Keratinocyte (primary cell): ENCODE data around the gene ARNT2. TPM values are rescaled to one million over a fixed set of nuclear protein-coding genes. Genes with fewer than 3 reads are reported as not detected.

ENCODE experiments used
- DNase-seq: peaks from one replicate; pipeline ENCODE4 v3.0.0-alpha.2; 2011; ENCODE audit warnings: low read depth, missing footprints, low spot score
- FAIRE-seq: peaks from 2 replicates; lab custom pipeline; 2011; peaks lifted over from hg19 to GRCh38; lab: Jason Lieb, UNC
- H2AFZ ChIP-seq: 2 replicates; pipeline ENCODE4 v1.6.0; 2012; ENCODE audit warnings: low read length, control low read depth, inconsistent platforms; ENCODE audit not compliant: control insufficient read depth
- H3K27ac ChIP-seq: 2 replicates; pipeline ENCODE4 v1.5.1; 2011; ENCODE audit warnings: low read length; ENCODE audit not compliant: control insufficient read depth, insufficient read depth
- H3K27me3 ChIP-seq: 3 replicates; pipeline ENCODE4 v1.6.0; 2011; ENCODE audit warnings: low read length; ENCODE audit not compliant: control insufficient read depth, insufficient read depth; ENCODE audit errors: extremely low read depth
- H3K36me3 ChIP-seq, 2 experiments: 2 replicates in 1 of 2; 3 replicates in 1 of 2; pipeline ENCODE4 v1.5.1; 2011; ENCODE audit warnings: low read length in 2 of 2, mild to moderate bottlenecking in 1 of 2; ENCODE audit not compliant: control insufficient read depth in 2 of 2, insufficient read depth in 2 of 2; ENCODE audit errors: extremely low read depth in 1 of 2
- H3K4me1 ChIP-seq: 3 replicates; pipeline ENCODE4 v1.5.1; 2011; ENCODE audit warnings: low read length; ENCODE audit not compliant: control insufficient read depth, insufficient read depth; ENCODE audit errors: extremely low read depth
- H3K4me2 ChIP-seq: 3 replicates; pipeline ENCODE4 v1.6.0; 2011; ENCODE audit warnings: low read depth, low read length; ENCODE audit not compliant: control insufficient read depth, insufficient read depth; ENCODE audit errors: extremely low read depth
- H3K4me3 ChIP-seq, 3 experiments: fragments of 200-600 bp in 1 of 3; sonication (generic) in 1 of 3; 2 replicates in 2 of 3; 3 replicates in 1 of 3; pipeline ENCODE4 v1.5.1; 2011 to 2016; ENCODE audit warnings: low read length in 3 of 3, mild to moderate bottlenecking in 3 of 3, control low read depth in 2 of 3, inconsistent platforms in 1 of 3, low read depth in 1 of 3, mixed read lengths in 1 of 3, mixed run types in 1 of 3, moderate library complexity in 1 of 3; ENCODE audit not compliant: control insufficient read depth in 2 of 3, insufficient read depth in 2 of 3; ENCODE audit errors: extremely low read depth in 1 of 3
- H3K79me2 ChIP-seq: 2 replicates; pipeline ENCODE4 v1.6.0; 2012; ENCODE audit warnings: low read length; ENCODE audit not compliant: control insufficient read depth, insufficient read depth
- H3K9ac ChIP-seq: 3 replicates; pipeline ENCODE4 v1.6.0; 2011; ENCODE audit warnings: low read length; ENCODE audit not compliant: control insufficient read depth, insufficient read depth; ENCODE audit errors: extremely low read depth
- H3K9me1 ChIP-seq: 3 replicates; pipeline ENCODE4 v1.6.0; 2011; ENCODE audit warnings: low read length; ENCODE audit not compliant: control insufficient read depth, insufficient read depth; ENCODE audit errors: extremely low read depth
- H3K9me3 ChIP-seq: 2 replicates; pipeline ENCODE4 v1.5.1; 2012; ENCODE audit warnings: low read depth, low read length; ENCODE audit not compliant: control insufficient read depth
- H4K20me1 ChIP-seq: 3 replicates; pipeline ENCODE4 v1.6.0; 2011; ENCODE audit warnings: low read length; ENCODE audit not compliant: control insufficient read depth, insufficient read depth; ENCODE audit errors: extremely low read depth
- EZH2 ChIP-seq: IDR thresholded peaks from one replicate; pipeline ENCODE4 v1.6.1; 2012; ENCODE audit warnings: inconsistent platforms, mild to moderate bottlenecking, low read length, moderate library complexity
- dilution Hi-C: fragments of 300-500 bp; cut with MboI; formaldehyde crosslinking; loops from one replicate; pipeline ENCODE4 v1.7.0; 2020; ENCODE audit warnings: low sequenced_read_pairs; ENCODE audit not compliant: extremely low pct_ligation_motif_present
- polyA plus RNA-seq, 5 experiments: library from polyadenylated mRNA; depleted of rRNA in 3 of 5; stranded (reverse) in 3 of 5; stranded (forward) in 1 of 5; unstranded in 1 of 5; fragments of >200 nt; gene quantifications; 1 replicate in 1 of 5; 2 replicates in 3 of 5; 3 replicates in 1 of 5; pipeline versions ENCODE4 v1.2.1 to v1.2.3, GENCODE V29; 2011 to 2012; ENCODE audit warnings: missing spikeins in 2 of 5, low read depth in 1 of 5, low replicate concordance in 1 of 5
- TF ChIP-seq, protein P1 (sequence below), 3 experiments: IDR thresholded peaks in 1 of 3; conservative IDR thresholded peaks in 1 of 3; optimal IDR thresholded peaks in 1 of 3; 2 replicates in 2 of 3; 3 replicates in 1 of 3; pipeline versions ENCODE3 to v1.5.1; 2011; ENCODE audit warnings: low read length in 3 of 3, mild to moderate bottlenecking in 3 of 3, moderate library complexity in 2 of 3, control low read depth in 1 of 3, inconsistent platforms in 1 of 3; ENCODE audit not compliant: insufficient read depth in 2 of 3; ENCODE audit errors: extremely low read depth in 1 of 3

The ARNT2 gene
- polyA plus RNA-seq, 1 donor (not counting 4 experiments of a cell fraction or from before 2014, with no cell fraction given) = 0.16 TPM

DNA sequence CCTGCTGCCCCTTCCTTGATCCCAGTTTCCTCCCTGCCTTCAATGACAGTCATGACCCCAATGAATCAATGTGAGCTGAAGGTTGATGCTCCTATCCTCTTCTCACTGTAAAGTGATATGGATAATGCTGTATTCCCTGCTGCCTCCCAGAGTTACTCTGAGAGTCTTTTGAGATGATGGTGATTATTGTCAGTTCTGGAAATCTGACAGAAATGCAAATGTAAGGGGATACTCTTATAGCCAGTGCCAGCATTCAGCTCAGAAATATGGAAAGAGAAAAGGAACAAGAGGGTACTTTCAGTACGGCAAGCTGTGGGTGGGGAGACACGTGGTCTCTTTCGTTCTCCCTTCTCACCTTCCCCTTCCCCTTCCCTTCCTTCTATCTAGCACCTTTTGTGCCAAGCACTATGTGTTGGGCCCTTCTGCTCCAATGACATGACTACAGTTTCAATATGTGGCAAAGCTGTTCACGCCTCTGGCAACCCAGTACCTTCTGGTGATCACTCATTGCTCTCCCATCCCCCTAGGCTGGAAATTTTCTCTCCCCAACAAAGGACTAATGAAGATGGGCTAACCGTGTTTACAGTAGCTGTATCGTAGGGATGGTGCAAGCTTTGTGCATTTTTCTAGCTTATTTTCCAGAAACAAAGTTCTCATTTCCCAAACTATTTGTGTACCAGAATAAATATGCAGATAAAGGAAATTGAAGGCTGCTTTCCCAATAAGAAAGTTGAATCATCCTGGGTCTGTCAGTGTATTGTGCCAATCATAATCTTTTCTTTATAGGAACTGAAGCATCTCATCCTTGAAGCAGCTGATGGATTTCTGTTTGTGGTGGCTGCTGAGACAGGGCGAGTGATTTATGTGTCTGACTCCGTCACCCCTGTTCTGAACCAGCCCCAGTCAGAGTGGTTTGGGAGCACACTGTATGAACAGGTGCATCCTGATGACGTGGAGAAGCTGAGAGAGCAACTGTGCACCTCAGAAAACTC lies 70.3 kb downstream of the ARNT2 start:
- Histone ChIP-seq H3K36me3 (no peaks in the 10 kb centered on the region), H2AFZ (no peak overlapping the region), H3K4me1 (peaks cover 8% of the 10 kb centered on the region), H3K27me3 (no peaks in the 10 kb centered on the region), H4K20me1 (no peaks in the 10 kb centered on the region), H3K9me3 (peaks cover 2% of the 10 kb centered on the region), H3K27ac (no peak overlapping the region), H3K4me2 (no peak overlapping the region), H3K4me3 (no peak overlapping the region), H3K9ac (no peak overlapping the region), H3K79me2 (no peaks in the 10 kb centered on the region), H3K9me1 (no peaks in the 10 kb centered on the region)
- TF ChIP-seq, protein P1, sequence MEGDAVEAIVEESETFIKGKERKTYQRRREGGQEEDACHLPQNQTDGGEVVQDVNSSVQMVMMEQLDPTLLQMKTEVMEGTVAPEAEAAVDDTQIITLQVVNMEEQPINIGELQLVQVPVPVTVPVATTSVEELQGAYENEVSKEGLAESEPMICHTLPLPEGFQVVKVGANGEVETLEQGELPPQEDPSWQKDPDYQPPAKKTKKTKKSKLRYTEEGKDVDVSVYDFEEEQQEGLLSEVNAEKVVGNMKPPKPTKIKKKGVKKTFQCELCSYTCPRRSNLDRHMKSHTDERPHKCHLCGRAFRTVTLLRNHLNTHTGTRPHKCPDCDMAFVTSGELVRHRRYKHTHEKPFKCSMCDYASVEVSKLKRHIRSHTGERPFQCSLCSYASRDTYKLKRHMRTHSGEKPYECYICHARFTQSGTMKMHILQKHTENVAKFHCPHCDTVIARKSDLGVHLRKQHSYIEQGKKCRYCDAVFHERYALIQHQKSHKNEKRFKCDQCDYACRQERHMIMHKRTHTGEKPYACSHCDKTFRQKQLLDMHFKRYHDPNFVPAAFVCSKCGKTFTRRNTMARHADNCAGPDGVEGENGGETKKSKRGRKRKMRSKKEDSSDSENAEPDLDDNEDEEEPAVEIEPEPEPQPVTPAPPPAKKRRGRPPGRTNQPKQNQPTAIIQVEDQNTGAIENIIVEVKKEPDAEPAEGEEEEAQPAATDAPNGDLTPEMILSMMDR (optimal IDR thresholded peaks at IDR 0.05 in 1 of 3, IDR thresholded peaks at IDR 0.05 in 1 of 3, conservative IDR thresholded peaks at IDR 0.05 in 1 of 3; ENCODE audit: extremely low read depth in 1 of 3, insufficient read depth in 2 of 3, low read length in 3 of 3) = no peak
- TF ChIP-seq EZH2 = no peak
- dilution Hi-C loops = no loop called here
- DNase-seq (no peak), FAIRE-seq (no peak)

DNA sequence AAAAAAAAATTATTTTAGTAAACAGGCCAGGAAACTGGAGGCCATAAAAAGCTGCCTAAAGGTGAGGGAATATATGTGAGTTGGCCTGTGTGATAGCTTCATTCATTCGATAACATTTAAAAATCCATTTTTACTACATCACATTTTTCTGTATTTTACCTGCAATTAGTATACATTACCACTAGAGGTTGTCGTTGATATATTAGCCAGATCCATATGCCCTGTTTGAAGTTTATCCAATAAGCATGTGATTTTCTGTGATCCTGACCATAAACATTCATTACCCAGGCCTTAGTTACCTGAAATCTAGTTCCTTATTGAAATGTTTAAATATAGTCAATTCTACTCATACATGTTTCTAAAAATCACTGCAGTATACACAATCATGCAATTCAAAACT lies 71.4 kb downstream of the ARNT2 start:
- H3K4me3 ChIP-seq = no peak overlapping the region
- FAIRE-seq = no peak
- H3K27ac ChIP-seq = no peak overlapping the region
- no peak overlapping the region for H3K9ac ChIP-seq
- H3K27me3 ChIP-seq = no peaks in the 10 kb centered on the region
- TF ChIP-seq EZH2 = no peak
- TF ChIP-seq, protein P1 (optimal IDR thresholded peaks at IDR 0.05 in 1 of 3, IDR thresholded peaks at IDR 0.05 in 1 of 3, conservative IDR thresholded peaks at IDR 0.05 in 1 of 3; ENCODE audit: extremely low read depth in 1 of 3, insufficient read depth in 2 of 3, low read length in 3 of 3) = peak in 1 of 3 experiments; percentile 14
- no peaks in the 10 kb centered on the region for H4K20me1 ChIP-seq
- dilution Hi-C loops = no loop called here
- DNase-seq = no peak
- H3K9me1 ChIP-seq = no peaks in the 10 kb centered on the region
- H3K36me3 ChIP-seq = no peaks in the 10 kb centered on the region
- H2AFZ ChIP-seq = no peak overlapping the region
- H3K4me2 ChIP-seq = no peak overlapping the region
- H3K9me3 ChIP-seq = peaks cover 2% of the 10 kb centered on the region
- peaks cover 9% of the 10 kb centered on the region for H3K4me1 ChIP-seq
- no peaks in the 10 kb centered on the region for H3K79me2 ChIP-seq
